ENCODE results near the gene MLLT11.
A peak's percentile ranks its signal among the peaks of the same experiment; 100 is the strongest.

Gene MLLT11

GRCh38 chr1:151059109-151060006 is 839 bp upstream of the MLLT11 start, which contains the start of gene CDC42SE1:
Gene CDC42SE1, minus strand, starts transcription at chr1:151059622. Its CDS starts 3,892 bp downstream, at chr1:151055730.
- ATAC-seq (ENCODE audit: low read depth) (peak; percentile 77), DNase-seq (ENCODE audit: low spot score) (peak; percentile 69)
- Histone ChIP-seq H3K4me1 (ENCODE audit: insufficient read depth, poor library complexity, severe bottlenecking) (peaks cover 42% of the 10 kb centered on the region), H3K27me3 (ENCODE audit: insufficient read depth, poor library complexity, severe bottlenecking) (no peaks in the 10 kb centered on the region), H3K9me3 (ENCODE audit: severe bottlenecking) (no peaks in the 10 kb centered on the region), H3K36me3 (ENCODE audit: low read depth) (peaks cover 42% of the 10 kb centered on the region), H3K27ac (ENCODE audit: poor library complexity, severe bottlenecking) (peak within 1 kb of the TSS; percentile 90), H3K4me3 (ENCODE audit: severe bottlenecking) (peak within 1 kb of the TSS; percentile 68)
- TF ChIP-seq, protein P1, sequence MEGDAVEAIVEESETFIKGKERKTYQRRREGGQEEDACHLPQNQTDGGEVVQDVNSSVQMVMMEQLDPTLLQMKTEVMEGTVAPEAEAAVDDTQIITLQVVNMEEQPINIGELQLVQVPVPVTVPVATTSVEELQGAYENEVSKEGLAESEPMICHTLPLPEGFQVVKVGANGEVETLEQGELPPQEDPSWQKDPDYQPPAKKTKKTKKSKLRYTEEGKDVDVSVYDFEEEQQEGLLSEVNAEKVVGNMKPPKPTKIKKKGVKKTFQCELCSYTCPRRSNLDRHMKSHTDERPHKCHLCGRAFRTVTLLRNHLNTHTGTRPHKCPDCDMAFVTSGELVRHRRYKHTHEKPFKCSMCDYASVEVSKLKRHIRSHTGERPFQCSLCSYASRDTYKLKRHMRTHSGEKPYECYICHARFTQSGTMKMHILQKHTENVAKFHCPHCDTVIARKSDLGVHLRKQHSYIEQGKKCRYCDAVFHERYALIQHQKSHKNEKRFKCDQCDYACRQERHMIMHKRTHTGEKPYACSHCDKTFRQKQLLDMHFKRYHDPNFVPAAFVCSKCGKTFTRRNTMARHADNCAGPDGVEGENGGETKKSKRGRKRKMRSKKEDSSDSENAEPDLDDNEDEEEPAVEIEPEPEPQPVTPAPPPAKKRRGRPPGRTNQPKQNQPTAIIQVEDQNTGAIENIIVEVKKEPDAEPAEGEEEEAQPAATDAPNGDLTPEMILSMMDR (IDR thresholded peaks at IDR 0.05; ENCODE audit: poor library complexity, severe bottlenecking) = peak; percentile 83

- H3K27ac ChIP-seq (ENCODE audit: poor library complexity, severe bottlenecking) = peak overlapping the region; percentile 90
- no peaks in the 10 kb centered on the region for H3K27me3 ChIP-seq (ENCODE audit: insufficient read depth, poor library complexity, severe bottlenecking)
- H3K4me1 ChIP-seq (ENCODE audit: insufficient read depth, poor library complexity, severe bottlenecking) = peaks cover 37% of the 10 kb centered on the region
- no peak for ATAC-seq (ENCODE audit: low read depth)
- peaks cover 27% of the 10 kb centered on the region for H3K36me3 ChIP-seq (ENCODE audit: low read depth)
- peak overlapping the region; percentile 68 for H3K4me3 ChIP-seq (ENCODE audit: severe bottlenecking)
- TF ChIP-seq, protein P1 (IDR thresholded peaks at IDR 0.05; ENCODE audit: poor library complexity, severe bottlenecking) = no peak
- DNase-seq (ENCODE audit: low spot score) = no peak
- H3K9me3 ChIP-seq (ENCODE audit: severe bottlenecking) = no peaks in the 10 kb centered on the region
These were observed 642 bp downstream of the MLLT11 start for GRCh38 chr1:151060657-151061421.

GRCh38 chr1:151061704-151062103 is 1.5 kb downstream of the MLLT11 start:
- TF ChIP-seq, protein P1 (IDR thresholded peaks at IDR 0.05; ENCODE audit: poor library complexity, severe bottlenecking) = no peak
- Histone ChIP-seq H3K36me3 (ENCODE audit: low read depth) (peaks cover 18% of the 10 kb centered on the region), H3K27ac (ENCODE audit: poor library complexity, severe bottlenecking) (no peak overlapping the region), H3K4me1 (ENCODE audit: insufficient read depth, poor library complexity, severe bottlenecking) (peaks cover 29% of the 10 kb centered on the region), H3K4me3 (ENCODE audit: severe bottlenecking) (no peak overlapping the region), H3K9me3 (ENCODE audit: severe bottlenecking) (no peaks in the 10 kb centered on the region), H3K27me3 (ENCODE audit: insufficient read depth, poor library complexity, severe bottlenecking) (no peaks in the 10 kb centered on the region)
- DNase-seq (ENCODE audit: low spot score) (no peak), ATAC-seq (ENCODE audit: low read depth) (no peak)

DNA sequence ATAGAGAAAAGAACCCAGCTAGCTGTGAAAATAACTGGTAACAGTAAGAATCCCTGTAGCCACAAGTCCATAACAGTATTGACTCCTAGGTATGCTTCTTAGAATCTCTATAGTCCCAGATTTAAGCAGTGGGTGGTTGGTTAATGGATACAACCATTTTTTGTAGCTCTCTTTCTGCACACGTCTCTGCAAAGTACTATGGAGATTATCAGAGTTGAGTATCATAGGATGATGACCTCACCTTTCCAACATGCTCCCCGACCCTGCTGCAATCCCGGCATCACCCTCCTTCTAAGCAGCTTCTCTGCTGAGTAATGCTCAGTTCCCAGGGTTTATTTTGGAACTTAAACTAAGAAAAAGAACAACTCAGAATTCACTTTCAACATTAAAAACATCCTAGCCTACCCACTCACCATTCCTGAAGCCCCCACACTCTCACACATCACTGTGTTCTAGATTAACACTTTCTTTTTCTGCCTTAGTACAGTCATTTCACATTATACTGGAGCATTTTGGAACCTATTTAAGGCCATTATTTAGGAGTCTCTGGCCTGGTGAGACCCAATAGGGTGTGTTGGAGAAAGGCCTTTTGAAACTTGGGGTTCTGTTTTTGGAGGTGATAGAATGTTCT is 2.7 kb downstream of the MLLT11 start:
- no peak for DNase-seq (ENCODE audit: low spot score)
- Histone ChIP-seq H3K27ac (ENCODE audit: poor library complexity, severe bottlenecking) (peak overlapping the region; percentile 16), H3K4me3 (ENCODE audit: severe bottlenecking) (no peak overlapping the region), H3K27me3 (ENCODE audit: insufficient read depth, poor library complexity, severe bottlenecking) (no peaks in the 10 kb centered on the region), H3K9me3 (ENCODE audit: severe bottlenecking) (no peaks in the 10 kb centered on the region), H3K36me3 (ENCODE audit: low read depth) (peaks cover 7% of the 10 kb centered on the region), H3K4me1 (ENCODE audit: insufficient read depth, poor library complexity, severe bottlenecking) (peaks cover 17% of the 10 kb centered on the region)
- TF ChIP-seq, protein P1 (IDR thresholded peaks at IDR 0.05; ENCODE audit: poor library complexity, severe bottlenecking) = no peak
- ATAC-seq (ENCODE audit: low read depth) = peak; percentile 51

Measured in RWPE2 (cell line).